ENCODE data around the gene MUSTN1. TPM values are rescaled to one million over a fixed set of nuclear protein-coding genes. Genes with fewer than 3 reads are reported as not detected.

MUSTN1 gene
- total RNA-seq, 1 donor from 2014 or later: not detected

GRCh38 chr3:52791366-52791765 lies 43.5 kb downstream of the MUSTN1 start:
- H3K27me3 Mint-ChIP-seq: peaks cover 3% of the 10 kb centered on the region
- H3K9me3 Mint-ChIP-seq (ENCODE audit: low read depth): no peaks in the 10 kb centered on the region
- DNase-seq (ENCODE audit: low spot score, unreplicated experiment): no peak
- TF ChIP-seq CTCF (IDR thresholded peaks at IDR 0.05; ENCODE audit: unreplicated experiment): no peak
- H3K27ac Mint-ChIP-seq: no peak overlapping the region
- no peaks in the 10 kb centered on the region for H3K36me3 Mint-ChIP-seq (ENCODE audit: insufficient read depth)
- no peak overlapping the region for H3K4me3 Mint-ChIP-seq (ENCODE audit: low read depth)
- H3K4me1 Mint-ChIP-seq (ENCODE audit: low read depth): peaks cover 10% of the 10 kb centered on the region

GRCh38 chr3:52790741-52791140 lies 44.1 kb downstream of the MUSTN1 start:
- no peak for DNase-seq (ENCODE audit: low spot score, unreplicated experiment)
- no peak overlapping the region for H3K27ac Mint-ChIP-seq
- no peak for TF ChIP-seq CTCF (IDR thresholded peaks at IDR 0.05; ENCODE audit: unreplicated experiment)
- no peaks in the 10 kb centered on the region for H3K9me3 Mint-ChIP-seq (ENCODE audit: low read depth)
- H3K36me3 Mint-ChIP-seq (ENCODE audit: insufficient read depth): no peaks in the 10 kb centered on the region
- peaks cover 3% of the 10 kb centered on the region for H3K27me3 Mint-ChIP-seq
- H3K4me1 Mint-ChIP-seq (ENCODE audit: low read depth): peaks cover 10% of the 10 kb centered on the region
- H3K4me3 Mint-ChIP-seq (ENCODE audit: low read depth): no peak overlapping the region

GRCh38 chr3:52790337-52790736 lies 44.5 kb downstream of the MUSTN1 start:
- Mint-ChIP-seq H3K4me1 (ENCODE audit: low read depth) (peaks cover 10% of the 10 kb centered on the region), H3K9me3 (ENCODE audit: low read depth) (no peaks in the 10 kb centered on the region), H3K27me3 (peaks cover 3% of the 10 kb centered on the region), H3K27ac (no peak overlapping the region), H3K36me3 (ENCODE audit: insufficient read depth) (no peaks in the 10 kb centered on the region), H3K4me3 (ENCODE audit: low read depth) (no peak overlapping the region)
- DNase-seq (ENCODE audit: low spot score, unreplicated experiment): no peak
- no peak for TF ChIP-seq CTCF (IDR thresholded peaks at IDR 0.05; ENCODE audit: unreplicated experiment)

GRCh38 chr3:52789746-52790040 lies 45.1 kb downstream of the MUSTN1 start:
- Mint-ChIP-seq H3K9me3 (ENCODE audit: low read depth) (no peaks in the 10 kb centered on the region), H3K27me3 (peaks cover 3% of the 10 kb centered on the region), H3K36me3 (ENCODE audit: insufficient read depth) (no peaks in the 10 kb centered on the region), H3K4me3 (ENCODE audit: low read depth) (no peak overlapping the region), H3K4me1 (ENCODE audit: low read depth) (peaks cover 10% of the 10 kb centered on the region), H3K27ac (no peak overlapping the region)
- DNase-seq (ENCODE audit: low spot score, unreplicated experiment): no peak
- no peak for TF ChIP-seq CTCF (IDR thresholded peaks at IDR 0.05; ENCODE audit: unreplicated experiment)

GRCh38 chr3:52788890-52789745 lies 45.7 kb downstream of the MUSTN1 start:
- Mint-ChIP-seq H3K4me1 (ENCODE audit: low read depth) (peaks cover 7% of the 10 kb centered on the region), H3K27ac (no peak overlapping the region), H3K36me3 (ENCODE audit: insufficient read depth) (no peaks in the 10 kb centered on the region), H3K4me3 (ENCODE audit: low read depth) (no peak overlapping the region), H3K9me3 (ENCODE audit: low read depth) (no peaks in the 10 kb centered on the region), H3K27me3 (peaks cover 3% of the 10 kb centered on the region)
- no peak for DNase-seq (ENCODE audit: low spot score, unreplicated experiment)
- TF ChIP-seq CTCF (IDR thresholded peaks at IDR 0.05; ENCODE audit: unreplicated experiment): no peak
